ENCODE data around the gene CREBBP.

The CREBBP gene

GRCh38 chr16:3873482-3874173, 6.9 kb downstream of the CREBBP start:
- no peak for TF ChIP-seq CEBPB (IDR thresholded peaks at IDR 0.05)
- no peak for TF ChIP-seq TCF12 (IDR thresholded peaks at IDR 0.05; ENCODE audit: low read depth)
- TF ChIP-seq MAX (IDR thresholded peaks at IDR 0.05) = no peak
- no peak for TF ChIP-seq RAD21 (IDR thresholded peaks at IDR 0.05; ENCODE audit: low read depth)
- TF ChIP-seq ZBTB7A (IDR thresholded peaks at IDR 0.05; ENCODE audit: low read depth) = no peak
- no peak for TF ChIP-seq TAF1 (IDR thresholded peaks at IDR 0.05; ENCODE audit: low read depth)
- no peak for TF ChIP-seq FOXM1 (IDR thresholded peaks at IDR 0.05; ENCODE audit: borderline replicate concordance, low read depth)
- no peak for TF ChIP-seq TEAD4 (IDR thresholded peaks at IDR 0.05)
- no peak for TF ChIP-seq YY1 (IDR thresholded peaks at IDR 0.05; ENCODE audit: low read depth)
- no peak for TF ChIP-seq CREB1 (IDR thresholded peaks at IDR 0.05; ENCODE audit: low read depth)
- no peak for TF ChIP-seq USF1 (IDR thresholded peaks at IDR 0.05)
- TF ChIP-seq EP300 (IDR thresholded peaks at IDR 0.05; ENCODE audit: borderline replicate concordance) = no peak
- TF ChIP-seq EGR1 (IDR thresholded peaks at IDR 0.05) = no peak
- TF ChIP-seq NFIC (IDR thresholded peaks at IDR 0.05) = no peak
- TF ChIP-seq REST (IDR thresholded peaks at IDR 0.05; ENCODE audit: low read depth) = no peak

- no peak for TF ChIP-seq YY1 (IDR thresholded peaks at IDR 0.05; ENCODE audit: low read depth)
- TF ChIP-seq RAD21 (IDR thresholded peaks at IDR 0.05; ENCODE audit: low read depth) = no peak
- no peak for TF ChIP-seq ZBTB7A (IDR thresholded peaks at IDR 0.05; ENCODE audit: low read depth)
- TF ChIP-seq TAF1 (IDR thresholded peaks at IDR 0.05; ENCODE audit: low read depth) = no peak
- no peak for TF ChIP-seq USF1 (IDR thresholded peaks at IDR 0.05)
- TF ChIP-seq TCF12 (IDR thresholded peaks at IDR 0.05; ENCODE audit: low read depth) = no peak
- no peak for TF ChIP-seq MAX (IDR thresholded peaks at IDR 0.05)
- no peak for TF ChIP-seq FOXM1 (IDR thresholded peaks at IDR 0.05; ENCODE audit: borderline replicate concordance, low read depth)
- no peak for TF ChIP-seq EGR1 (IDR thresholded peaks at IDR 0.05)
- TF ChIP-seq REST (IDR thresholded peaks at IDR 0.05; ENCODE audit: low read depth) = no peak
- TF ChIP-seq CEBPB (IDR thresholded peaks at IDR 0.05) = no peak
- TF ChIP-seq TEAD4 (IDR thresholded peaks at IDR 0.05) = no peak
- no peak for TF ChIP-seq NFIC (IDR thresholded peaks at IDR 0.05)
- TF ChIP-seq EP300 (IDR thresholded peaks at IDR 0.05; ENCODE audit: borderline replicate concordance) = no peak
- no peak for TF ChIP-seq CREB1 (IDR thresholded peaks at IDR 0.05; ENCODE audit: low read depth)
Observed at GRCh38 chr16:3872216-3872895, 8.2 kb downstream of the CREBBP start.

- TF ChIP-seq MAX (IDR thresholded peaks at IDR 0.05) = no peak
- no peak for TF ChIP-seq ZBTB7A (IDR thresholded peaks at IDR 0.05; ENCODE audit: low read depth)
- TF ChIP-seq TEAD4 (IDR thresholded peaks at IDR 0.05) = no peak
- no peak for TF ChIP-seq CREB1 (IDR thresholded peaks at IDR 0.05; ENCODE audit: low read depth)
- TF ChIP-seq EGR1 (IDR thresholded peaks at IDR 0.05) = no peak
- TF ChIP-seq RAD21 (IDR thresholded peaks at IDR 0.05; ENCODE audit: low read depth) = no peak
- TF ChIP-seq USF1 (IDR thresholded peaks at IDR 0.05) = no peak
- TF ChIP-seq TCF12 (IDR thresholded peaks at IDR 0.05; ENCODE audit: low read depth) = no peak
Observed at GRCh38 chr16:3868967-3869366, 11.5 kb downstream of the CREBBP start.

GRCh38 chr16:3868556-3868955, 12.0 kb downstream of the CREBBP start:
- TF ChIP-seq CEBPB (IDR thresholded peaks at IDR 0.05) (no peak), EP300 (IDR thresholded peaks at IDR 0.05; ENCODE audit: borderline replicate concordance) (no peak)

All from Ishikawa (cell line).